ENCODE measurements around the gene GRIP2. TPM values are rescaled to one million over a fixed set of nuclear protein-coding genes. Genes with fewer than 3 reads are reported as not detected.

Gene GRIP2
- total RNA-seq, 1 donor from 2014 or later, result not detected

GRCh38 chr3:14570089-14570488, 29.9 kb upstream of the GRIP2 start:
- DNase-seq (ENCODE audit: low spot score), result no peak
- intact Hi-C loops (cut with micrococcal nuclease), result no loop called here
- H3K4me1 Mint-ChIP-seq (ENCODE audit: low read depth), result peaks cover 2% of the 10 kb centered on the region
- no peaks in the 10 kb centered on the region for H3K36me3 Mint-ChIP-seq (ENCODE audit: low read depth)
- H3K9me3 Mint-ChIP-seq, result no peaks in the 10 kb centered on the region
- H3K4me3 Mint-ChIP-seq (ENCODE audit: low read depth), result no peak overlapping the region
- no peak overlapping the region for H3K27ac Mint-ChIP-seq
- H3K27me3 Mint-ChIP-seq (ENCODE audit: low read depth), result no peaks in the 10 kb centered on the region

- Mint-ChIP-seq H3K36me3 (ENCODE audit: low read depth) (no peaks in the 10 kb centered on the region), H3K4me3 (ENCODE audit: low read depth) (no peak overlapping the region), H3K9me3 (no peaks in the 10 kb centered on the region), H3K27ac (no peak overlapping the region), H3K4me1 (ENCODE audit: low read depth) (peaks cover 2% of the 10 kb centered on the region), H3K27me3 (ENCODE audit: low read depth) (no peaks in the 10 kb centered on the region)
- intact Hi-C loops (cut with micrococcal nuclease), result no loop called here
- no peak for DNase-seq (ENCODE audit: low spot score)
Measured at GRCh38 chr3:14569474-14570000, 29.4 kb upstream of the GRIP2 start.

GRCh38 chr3:14568269-14568668, 28.1 kb upstream of the GRIP2 start:
- intact Hi-C loops (cut with micrococcal nuclease), result no loop called here
- H3K9me3 Mint-ChIP-seq, result no peaks in the 10 kb centered on the region
- peaks cover 2% of the 10 kb centered on the region for H3K4me1 Mint-ChIP-seq (ENCODE audit: low read depth)
- no peak overlapping the region for H3K27ac Mint-ChIP-seq
- H3K4me3 Mint-ChIP-seq (ENCODE audit: low read depth), result no peak overlapping the region
- H3K27me3 Mint-ChIP-seq (ENCODE audit: low read depth), result no peaks in the 10 kb centered on the region
- no peaks in the 10 kb centered on the region for H3K36me3 Mint-ChIP-seq (ENCODE audit: low read depth)
- no peak for DNase-seq (ENCODE audit: low spot score)

GRCh38 chr3:14566812-14567211, 26.7 kb upstream of the GRIP2 start:
- peaks cover 12% of the 10 kb centered on the region for H3K27me3 Mint-ChIP-seq (ENCODE audit: low read depth)
- no peaks in the 10 kb centered on the region for H3K9me3 Mint-ChIP-seq
- H3K4me3 Mint-ChIP-seq (ENCODE audit: low read depth), result no peak overlapping the region
- H3K27ac Mint-ChIP-seq, result no peak overlapping the region
- H3K36me3 Mint-ChIP-seq (ENCODE audit: low read depth), result no peaks in the 10 kb centered on the region
- peaks cover 2% of the 10 kb centered on the region for H3K4me1 Mint-ChIP-seq (ENCODE audit: low read depth)
- intact Hi-C loops (cut with micrococcal nuclease), result no loop called here
- no peak for DNase-seq (ENCODE audit: low spot score)

- Mint-ChIP-seq H3K4me1 (ENCODE audit: low read depth) (peaks cover 2% of the 10 kb centered on the region), H3K4me3 (ENCODE audit: low read depth) (no peak overlapping the region), H3K36me3 (ENCODE audit: low read depth) (no peaks in the 10 kb centered on the region), H3K27me3 (ENCODE audit: low read depth) (peaks cover 13% of the 10 kb centered on the region), H3K27ac (no peak overlapping the region), H3K9me3 (no peaks in the 10 kb centered on the region)
- no peak for DNase-seq (ENCODE audit: low spot score)
- intact Hi-C loops (cut with micrococcal nuclease), result no loop called here
Measured at GRCh38 chr3:14565868-14566588, 25.9 kb upstream of the GRIP2 start.

GRCh38 chr3:14564741-14565140, 24.6 kb upstream of the GRIP2 start:
- H3K9me3 Mint-ChIP-seq, result no peaks in the 10 kb centered on the region
- intact Hi-C loops (cut with micrococcal nuclease), result no loop called here
- peaks cover 13% of the 10 kb centered on the region for H3K27me3 Mint-ChIP-seq (ENCODE audit: low read depth)
- H3K27ac Mint-ChIP-seq, result no peak overlapping the region
- no peak overlapping the region for H3K4me3 Mint-ChIP-seq (ENCODE audit: low read depth)
- H3K4me1 Mint-ChIP-seq (ENCODE audit: low read depth), result no peaks in the 10 kb centered on the region
- no peaks in the 10 kb centered on the region for H3K36me3 Mint-ChIP-seq (ENCODE audit: low read depth)
- DNase-seq (ENCODE audit: low spot score), result no peak

- Mint-ChIP-seq H3K27me3 (ENCODE audit: low read depth) (peaks cover 13% of the 10 kb centered on the region), H3K36me3 (ENCODE audit: low read depth) (no peaks in the 10 kb centered on the region), H3K27ac (no peak overlapping the region), H3K4me3 (ENCODE audit: low read depth) (no peak overlapping the region), H3K4me1 (ENCODE audit: low read depth) (no peaks in the 10 kb centered on the region), H3K9me3 (no peaks in the 10 kb centered on the region)
- intact Hi-C loops (cut with micrococcal nuclease), result no loop called here
- no peak for DNase-seq (ENCODE audit: low spot score)
Measured at GRCh38 chr3:14563946-14564539, 23.9 kb upstream of the GRIP2 start.

GRCh38 chr3:14562121-14562890, 22.2 kb upstream of the GRIP2 start:
- intact Hi-C loops (cut with micrococcal nuclease), result no loop called here
- Mint-ChIP-seq H3K9me3 (no peaks in the 10 kb centered on the region), H3K4me3 (ENCODE audit: low read depth) (no peak overlapping the region), H3K4me1 (ENCODE audit: low read depth) (no peaks in the 10 kb centered on the region), H3K27me3 (ENCODE audit: low read depth) (peaks cover 13% of the 10 kb centered on the region), H3K27ac (no peak overlapping the region), H3K36me3 (ENCODE audit: low read depth) (no peaks in the 10 kb centered on the region)
- DNase-seq (ENCODE audit: low spot score), result no peak

- no peaks in the 10 kb centered on the region for H3K4me1 Mint-ChIP-seq (ENCODE audit: low read depth)
- no peak overlapping the region for H3K4me3 Mint-ChIP-seq (ENCODE audit: low read depth)
- no peaks in the 10 kb centered on the region for H3K9me3 Mint-ChIP-seq
- intact Hi-C loops (cut with micrococcal nuclease), result no loop called here
- H3K27me3 Mint-ChIP-seq (ENCODE audit: low read depth), result peaks cover 21% of the 10 kb centered on the region
- no peak overlapping the region for H3K27ac Mint-ChIP-seq
- DNase-seq (ENCODE audit: low spot score), result no peak
- H3K36me3 Mint-ChIP-seq (ENCODE audit: low read depth), result no peaks in the 10 kb centered on the region
Measured at GRCh38 chr3:14561051-14561960, 21.2 kb upstream of the GRIP2 start.

- Mint-ChIP-seq H3K9me3 (no peaks in the 10 kb centered on the region), H3K27ac (no peak overlapping the region), H3K36me3 (ENCODE audit: low read depth) (no peaks in the 10 kb centered on the region), H3K4me1 (ENCODE audit: low read depth) (peaks cover 2% of the 10 kb centered on the region), H3K4me3 (ENCODE audit: low read depth) (no peak overlapping the region), H3K27me3 (ENCODE audit: low read depth) (peaks cover 31% of the 10 kb centered on the region)
- intact Hi-C loops (cut with micrococcal nuclease), result no loop called here
- DNase-seq (ENCODE audit: low spot score), result no peak
Measured at GRCh38 chr3:14560110-14560509, 20.0 kb upstream of the GRIP2 start.

- DNase-seq (ENCODE audit: low spot score), result no peak
- intact Hi-C loops (cut with micrococcal nuclease), result no loop called here
- Mint-ChIP-seq H3K4me3 (ENCODE audit: low read depth) (no peak overlapping the region), H3K27ac (no peak overlapping the region), H3K27me3 (ENCODE audit: low read depth) (peaks cover 36% of the 10 kb centered on the region), H3K36me3 (ENCODE audit: low read depth) (no peaks in the 10 kb centered on the region), H3K4me1 (ENCODE audit: low read depth) (peaks cover 2% of the 10 kb centered on the region), H3K9me3 (no peaks in the 10 kb centered on the region)
Measured at GRCh38 chr3:14558029-14558428, 17.9 kb upstream of the GRIP2 start.

- Mint-ChIP-seq H3K27ac (no peak overlapping the region), H3K4me3 (ENCODE audit: low read depth) (no peak overlapping the region), H3K9me3 (no peaks in the 10 kb centered on the region), H3K36me3 (ENCODE audit: low read depth) (no peaks in the 10 kb centered on the region), H3K4me1 (ENCODE audit: low read depth) (peaks cover 2% of the 10 kb centered on the region), H3K27me3 (ENCODE audit: low read depth) (peaks cover 23% of the 10 kb centered on the region)
- intact Hi-C loops (cut with micrococcal nuclease), result no loop called here
- DNase-seq (ENCODE audit: low spot score), result no peak
Measured at GRCh38 chr3:14555835-14556234, 15.7 kb upstream of the GRIP2 start.
